HL-60 (cell line): ENCODE measurements around the gene FMN1.

Experiments
- POLR2AphosphoS5 ChIP-seq: IDR thresholded peaks from 2 replicates; pipeline ENCODE4 v1.6.1; 2012; ENCODE audit warnings: low read depth
- SPI1 ChIP-seq: IDR thresholded peaks from 2 replicates; pipeline ENCODE4 v1.6.1; 2012; ENCODE audit warnings: low read depth, mild to moderate bottlenecking, borderline replicate concordance
- TF ChIP-seq, protein P1 (sequence below): IDR thresholded peaks from one replicate; pipeline ENCODE4 v1.5.1; 2011; ENCODE audit warnings: low read length, control low read depth, inconsistent platforms; ENCODE audit not compliant: insufficient read depth

DNA sequence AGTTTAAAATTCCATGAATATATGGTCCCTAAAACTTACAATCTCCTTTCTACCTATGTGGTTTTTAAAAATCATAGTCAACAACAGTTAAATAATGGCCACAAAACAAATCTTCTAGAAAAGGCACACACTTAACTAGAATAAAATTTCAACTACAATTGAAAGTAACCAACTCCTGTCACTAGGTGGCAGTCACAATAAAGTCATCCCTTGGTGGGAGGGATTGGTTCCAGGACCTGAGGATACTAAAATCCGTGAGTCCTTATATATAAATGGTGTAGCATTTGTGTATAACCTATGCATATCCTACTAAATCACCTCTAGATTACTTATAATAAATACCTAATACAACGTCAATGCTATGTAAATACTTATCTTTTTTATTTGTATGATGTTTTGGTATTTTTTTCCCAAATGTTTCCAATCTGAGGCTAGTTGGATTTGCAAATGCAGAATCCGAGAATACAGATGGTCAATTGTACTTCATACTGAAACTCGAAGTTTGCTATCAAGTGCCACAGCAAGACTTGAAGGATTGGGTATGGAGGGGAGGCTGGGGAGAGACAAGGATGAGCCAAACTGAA lies 172.6 kb downstream of the FMN1 start:
- TF ChIP-seq, protein P1, sequence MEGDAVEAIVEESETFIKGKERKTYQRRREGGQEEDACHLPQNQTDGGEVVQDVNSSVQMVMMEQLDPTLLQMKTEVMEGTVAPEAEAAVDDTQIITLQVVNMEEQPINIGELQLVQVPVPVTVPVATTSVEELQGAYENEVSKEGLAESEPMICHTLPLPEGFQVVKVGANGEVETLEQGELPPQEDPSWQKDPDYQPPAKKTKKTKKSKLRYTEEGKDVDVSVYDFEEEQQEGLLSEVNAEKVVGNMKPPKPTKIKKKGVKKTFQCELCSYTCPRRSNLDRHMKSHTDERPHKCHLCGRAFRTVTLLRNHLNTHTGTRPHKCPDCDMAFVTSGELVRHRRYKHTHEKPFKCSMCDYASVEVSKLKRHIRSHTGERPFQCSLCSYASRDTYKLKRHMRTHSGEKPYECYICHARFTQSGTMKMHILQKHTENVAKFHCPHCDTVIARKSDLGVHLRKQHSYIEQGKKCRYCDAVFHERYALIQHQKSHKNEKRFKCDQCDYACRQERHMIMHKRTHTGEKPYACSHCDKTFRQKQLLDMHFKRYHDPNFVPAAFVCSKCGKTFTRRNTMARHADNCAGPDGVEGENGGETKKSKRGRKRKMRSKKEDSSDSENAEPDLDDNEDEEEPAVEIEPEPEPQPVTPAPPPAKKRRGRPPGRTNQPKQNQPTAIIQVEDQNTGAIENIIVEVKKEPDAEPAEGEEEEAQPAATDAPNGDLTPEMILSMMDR, result peak; percentile 24
- TF ChIP-seq POLR2AphosphoS5 (no peak), SPI1 (no peak)
